GM19328 (cell line): ENCODE measurements around the gene PASD1.
"Not testable (repeated sequence)": the region's sequence is repeated elsewhere in the genome, so short reads cannot be mapped to it uniquely, and the experiment has no call there.

Source experiments
- ATAC-seq: cut with Tn5 transposase; IDR thresholded peaks from one replicate; pipeline ENCODE4 v1.9.1; 2021; ENCODE audit warnings: mild to moderate bottlenecking, moderate library complexity; ENCODE audit not compliant: unreplicated experiment

The PASD1 gene

GRCh38 chrX:151621422-151621821, 57.9 kb downstream of the PASD1 start:
- no peak for ATAC-seq

GRCh38 chrX:151624677-151625076, 61.2 kb downstream of the PASD1 start:
- no peak for ATAC-seq

GRCh38 chrX:151631822-151632221, 68.3 kb downstream of the PASD1 start:
- no peak for ATAC-seq

GRCh38 chrX:151633157-151633556, 69.7 kb downstream of the PASD1 start:
- no peak for ATAC-seq

- no peak for ATAC-seq
These were observed 71.5 kb downstream of the PASD1 start for GRCh38 chrX:151634937-151635336.

GRCh38 chrX:151641564-151641963, 78.1 kb downstream of the PASD1 start:
- ATAC-seq = no peak

- no peak for ATAC-seq
These were observed 111.8 kb downstream of the PASD1 start for GRCh38 chrX:151675121-151675746.

GRCh38 chrX:151676196-151676595, 112.7 kb downstream of the PASD1 start:
- ATAC-seq = no peak

- ATAC-seq = no peak
These were observed 116.4 kb downstream of the PASD1 start for GRCh38 chrX:151679798-151680402.

GRCh38 chrX:151680805-151681204, 117.3 kb downstream of the PASD1 start:
- ATAC-seq = peak; percentile 89

- no peak for ATAC-seq
These were observed 124.2 kb downstream of the PASD1 start for GRCh38 chrX:151687635-151688034.

- ATAC-seq = no peak
These were observed 125.2 kb downstream of the PASD1 start for GRCh38 chrX:151688695-151689094.

- no peak for ATAC-seq
These were observed 129.3 kb downstream of the PASD1 start for GRCh38 chrX:151692825-151693224.

GRCh38 chrX:151694121-151694520, 130.6 kb downstream of the PASD1 start:
- ATAC-seq = no peak

GRCh38 chrX:151694661-151695582, 131.4 kb downstream of the PASD1 start, which contains the start of gene PRRG3:
PRRG3 (plus strand) TSS chrX:151695458; CDS start chrX:151698815, 3,357 bp downstream.
- no peak for ATAC-seq

- ATAC-seq = no peak
These were observed 132.3 kb downstream of the PASD1 start for GRCh38 chrX:151695583-151696340.

- not testable (repeated sequence) for ATAC-seq
These were observed 133.6 kb downstream of the PASD1 start for GRCh38 chrX:151697082-151697481.

- no peak for ATAC-seq
These were observed 134.0 kb downstream of the PASD1 start for GRCh38 chrX:151697522-151697921.

GRCh38 chrX:151698485-151698884, 135.0 kb downstream of the PASD1 start:
- no peak for ATAC-seq

- ATAC-seq = no peak
These were observed 136.3 kb downstream of the PASD1 start for GRCh38 chrX:151699746-151700145.

- ATAC-seq = no peak
These were observed 137.1 kb downstream of the PASD1 start for GRCh38 chrX:151700581-151700980.
